Hippocampal formation (tissue), 2 donors: ENCODE results near the gene EHD2.
"Not testable (repeated sequence)": the region's sequence is repeated elsewhere in the genome, so short reads cannot be mapped to it uniquely, and the experiment has no call there.

Experiments used
- DNase-seq, 2 donors: peaks; one replicate each; lab custom pipeline; 2025; lab: John Stamatoyannopoulos, UW

EHD2 gene

DNA sequence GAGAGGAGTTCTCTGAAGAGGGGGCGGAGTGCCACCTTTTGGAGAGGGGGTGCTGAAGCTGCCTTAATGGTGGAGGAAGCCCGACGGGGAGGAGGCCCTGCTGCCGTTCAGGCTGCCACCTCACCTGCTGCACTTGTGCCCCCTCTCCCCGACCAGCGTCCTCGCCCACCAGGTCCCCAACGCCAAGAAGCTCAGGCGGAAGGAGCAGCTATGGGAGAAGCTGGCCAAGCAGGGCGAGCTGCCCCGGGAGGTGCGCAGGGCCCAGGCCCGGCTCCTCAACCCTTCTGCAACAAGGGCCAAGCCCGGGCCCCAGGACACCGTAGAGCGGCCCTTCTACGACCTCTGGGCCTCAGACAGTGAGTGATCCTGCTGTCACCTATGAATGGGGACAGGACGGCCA, 37.5 kb downstream of the EHD2 start:
- DNase-seq: no peak

- DNase-seq: no peak
These were observed 39.4 kb downstream of the EHD2 start for GRCh38 chr19:47752440-47753211.

GRCh38 chr19:47754206-47755064, 41.2 kb downstream of the EHD2 start:
- DNase-seq: no peak

DNA sequence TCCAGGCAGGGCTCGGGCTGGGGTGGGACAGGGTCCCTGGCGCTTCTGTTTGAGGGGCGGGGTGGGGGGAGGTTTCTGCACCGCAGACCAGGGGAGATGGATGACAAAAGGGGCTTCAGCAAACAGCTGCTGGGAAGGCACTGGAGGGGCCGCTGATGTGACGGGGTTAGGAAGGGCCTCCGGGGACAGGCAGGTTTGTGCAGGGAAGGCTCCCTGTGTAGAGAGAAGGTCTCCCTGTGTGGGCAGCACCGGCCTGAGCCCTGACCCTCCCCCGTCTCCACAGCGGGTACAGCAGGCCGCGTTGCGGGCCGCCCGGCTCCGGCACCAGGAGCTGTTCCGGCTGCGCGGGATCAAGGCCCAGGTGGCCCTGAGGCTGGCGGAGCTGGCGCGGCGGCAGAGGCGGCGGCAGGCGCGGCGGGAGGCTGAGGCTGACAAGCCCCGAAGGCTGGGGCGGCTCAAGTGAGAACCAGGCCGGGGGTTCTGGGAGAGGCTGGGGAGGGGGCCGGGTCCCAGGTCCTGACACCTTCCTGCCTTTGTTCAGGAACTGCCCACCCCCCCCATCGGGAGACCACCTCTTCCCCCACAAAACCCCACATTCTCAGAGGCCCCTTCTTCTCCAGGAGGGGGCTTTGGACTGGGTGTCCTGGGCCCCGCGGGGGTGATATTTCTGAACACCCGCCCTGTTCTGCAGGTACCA, 42.0 kb downstream of the EHD2 start:
- no peak for DNase-seq

- no peak for DNase-seq
These were observed 42.8 kb downstream of the EHD2 start for GRCh38 chr19:47755762-47756626.

DNA sequence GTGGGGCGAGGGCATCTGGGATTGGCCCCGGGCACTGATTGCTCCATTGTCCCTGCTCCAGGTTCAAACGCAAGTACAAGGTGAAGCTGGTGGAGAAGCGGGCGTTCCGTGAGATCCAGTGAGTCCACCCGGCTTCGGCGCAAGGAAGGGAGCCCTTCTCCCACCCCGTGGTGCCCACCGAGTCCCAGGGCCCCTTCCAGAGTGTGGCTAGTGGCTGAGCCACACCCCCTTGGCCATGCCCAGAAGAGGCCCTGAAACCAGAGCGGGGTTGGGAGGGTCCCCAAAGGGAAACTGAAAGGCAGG, 43.4 kb downstream of the EHD2 start:
- no peak for DNase-seq

GRCh38 chr19:47756953-47757608, 43.9 kb downstream of the EHD2 start:
- no peak for DNase-seq

- DNase-seq: no peak
These were observed 44.6 kb downstream of the EHD2 start for GRCh38 chr19:47757617-47758442.

GRCh38 chr19:47758443-47758804, 45.2 kb downstream of the EHD2 start:
- DNase-seq: no peak

GRCh38 chr19:47760632-47760999, 47.4 kb downstream of the EHD2 start:
- DNase-seq: no peak

DNA sequence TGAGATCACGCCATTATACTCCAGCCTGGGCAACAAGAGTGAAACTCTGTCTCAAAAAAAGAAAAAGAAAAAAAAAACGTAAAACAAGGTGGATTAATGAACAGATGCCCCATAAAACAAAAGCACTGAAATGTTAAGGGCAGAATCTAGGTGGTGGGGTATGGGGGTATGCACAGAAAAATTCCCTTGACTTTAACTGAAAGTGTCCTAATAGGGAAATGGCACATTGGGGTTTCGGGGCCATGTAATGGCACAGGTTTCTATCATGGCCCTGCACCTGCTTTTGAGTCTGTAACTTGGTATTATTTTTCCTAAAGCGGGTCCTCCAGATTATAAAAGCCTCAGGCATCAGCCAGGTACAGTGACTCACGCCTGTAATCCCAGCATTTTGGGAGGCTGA, 48.3 kb downstream of the EHD2 start:
- DNase-seq: no peak

GRCh38 chr19:47762151-47762550, 48.9 kb downstream of the EHD2 start:
- DNase-seq: no peak

GRCh38 chr19:47762615-47763308, 49.5 kb downstream of the EHD2 start:
- DNase-seq: no peak

GRCh38 chr19:47764705-47765104, 51.5 kb downstream of the EHD2 start:
- DNase-seq: not testable (repeated sequence)

GRCh38 chr19:47765523-47766358, 52.5 kb downstream of the EHD2 start:
- peak; percentile 33 to 61 for DNase-seq

- no peak for DNase-seq
These were observed 53.1 kb downstream of the EHD2 start for GRCh38 chr19:47766359-47766620.

DNA sequence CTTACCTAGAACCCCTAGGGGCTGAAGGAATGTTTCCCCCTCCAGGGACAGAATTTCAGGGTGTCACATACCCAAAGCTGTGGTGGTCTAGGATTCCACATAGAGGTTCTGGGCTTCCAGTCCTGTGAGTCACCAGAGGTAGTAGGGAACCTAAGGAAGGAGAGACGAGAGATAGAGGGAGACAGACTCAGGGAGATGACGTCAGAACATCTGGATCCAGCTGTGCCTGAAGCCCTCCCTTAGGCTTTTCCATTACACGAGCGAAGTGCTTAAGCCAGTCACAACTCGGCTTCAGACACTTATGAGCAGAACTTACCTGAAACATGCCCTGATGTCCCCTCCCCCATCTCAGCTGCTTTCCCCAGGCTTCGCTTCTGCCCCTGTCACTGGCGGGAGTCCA, 53.4 kb downstream of the EHD2 start:
- no peak for DNase-seq

- DNase-seq: no peak
These were observed 54.1 kb downstream of the EHD2 start for GRCh38 chr19:47767349-47767748.

DNA sequence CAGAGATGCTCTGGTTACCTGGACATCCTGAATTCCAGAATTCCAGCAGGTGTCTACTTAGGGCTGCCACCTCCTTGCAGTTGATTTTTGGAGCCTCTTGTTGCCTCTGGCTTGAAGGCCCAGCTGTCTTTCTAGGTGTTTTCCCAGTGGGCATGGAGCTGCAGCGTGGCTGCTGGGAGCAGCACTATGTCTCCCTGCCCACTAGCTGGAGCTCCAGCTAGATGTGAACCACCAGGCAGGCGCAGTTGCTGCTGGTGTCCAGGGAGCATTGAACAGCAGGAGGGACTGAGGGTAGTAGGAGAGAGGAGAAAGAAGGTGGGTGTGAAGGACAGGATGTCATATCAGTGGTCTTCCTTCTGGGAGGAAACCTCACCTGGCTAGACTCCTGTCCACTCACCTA, 55.4 kb downstream of the EHD2 start:
- no peak for DNase-seq
